SK-N-SH (cell line): ENCODE measurements around the gene NUDT7. TPM values are rescaled to one million over a fixed set of nuclear protein-coding genes. Genes with fewer than 3 reads are reported as not detected.

ENCODE experiments used
- CTCF ChIA-PET: fragments of 300-600, 350-600 bp; formaldehyde crosslinking; extraction: SDS; loops from one replicate; lab custom pipeline; 2021; lab: Yijun Ruan, JAX
- POLR2A ChIA-PET: fragments of 350-600 bp; sonication (Branson Sonifier 250); formaldehyde crosslinking; extraction: SDS; loops from one replicate; lab custom pipeline; 2020; ENCODE audit warnings: antibody characterized with exemption, inconsistent platforms; lab: Yijun Ruan, JAX
- DNase-seq: peaks from one replicate; pipeline ENCODE4 v3.0.0; 2012
- H2AFZ ChIP-seq: fragments of 200-600 bp; sonication (generic); 2 replicates; pipeline ENCODE4 v1.8.1; 2016; ENCODE audit warnings: antibody characterized with exemption, mild to moderate bottlenecking, low read depth
- H3F3A ChIP-seq: fragments of 200-600 bp; sonication (generic); replicated peaks from 2 replicates; pipeline ENCODE3; 2016; ENCODE audit warnings: antibody characterized with exemption, mild to moderate bottlenecking; ENCODE audit not compliant: insufficient read depth
- H3K27ac ChIP-seq, 2 experiments: fragments of 200-500 bp in 1 of 2; fragments of 200-600 bp in 1 of 2; sonication (Bioruptor generic) in 1 of 2; sonication (generic), shearing (Covaris generic) in 1 of 2; 2 replicates each; pipeline versions ENCODE4 v1.5.1 to v1.6.1; 2014 to 2016; ENCODE audit warnings: low read depth in 2 of 2, inconsistent platforms in 1 of 2, low read length in 1 of 2, mild to moderate bottlenecking in 1 of 2, mixed read lengths in 1 of 2
- H3K27me3 ChIP-seq: fragments of 200-600 bp; sonication (generic), shearing (Covaris generic); 2 replicates; pipeline ENCODE4 v1.6.1; 2016; ENCODE audit warnings: mixed run types; ENCODE audit not compliant: insufficient read depth
- H3K36me3 ChIP-seq, 2 experiments: fragments of 200-500 bp in 1 of 2; fragments of 200-600 bp in 1 of 2; sonication (Bioruptor generic) in 1 of 2; sonication (generic) in 1 of 2; replicated peaks in 1 of 2; 2 replicates each; pipeline versions ENCODE3 to v1.5.1; 2014 to 2016; ENCODE audit warnings: low read length in 1 of 2, mild to moderate bottlenecking in 1 of 2; ENCODE audit not compliant: insufficient read depth in 2 of 2, control insufficient read depth in 1 of 2
- H3K4me1 ChIP-seq, 2 experiments: fragments of 200-500 bp in 1 of 2; fragments of 200-600 bp in 1 of 2; sonication (Bioruptor generic) in 1 of 2; sonication (generic), shearing (Covaris generic) in 1 of 2; 2 replicates each; pipeline versions ENCODE4 v1.5.1 to v1.6.1; 2014 to 2016; ENCODE audit warnings: low read depth in 1 of 2, low read length in 1 of 2, mixed run types in 1 of 2; ENCODE audit not compliant: insufficient read depth in 2 of 2, control insufficient read depth in 1 of 2
- H3K4me2 ChIP-seq: fragments of 200-600 bp; sonication (generic), shearing (Covaris generic); 2 replicates; pipeline ENCODE4 v1.6.1; 2017; ENCODE audit warnings: mixed run types
- H3K4me3 ChIP-seq, 2 experiments: fragments of 200-500 bp in 1 of 2; fragments of 200-600 bp in 1 of 2; sonication (Bioruptor generic) in 1 of 2; sonication (generic), shearing (Covaris generic) in 1 of 2; 2 replicates each; pipeline versions ENCODE4 v1.5.1 to v1.8.1; 2014 to 2016; ENCODE audit warnings: low read depth in 2 of 2, inconsistent platforms in 1 of 2, low read length in 1 of 2, mild to moderate bottlenecking in 1 of 2, mixed read lengths in 1 of 2, moderate library complexity in 1 of 2
- H3K79me2 ChIP-seq: fragments of 200-600 bp; sonication (generic); 2 replicates; pipeline ENCODE4 v1.8.1; 2017; ENCODE audit warnings: mild to moderate bottlenecking; ENCODE audit not compliant: insufficient read depth
- H3K9ac ChIP-seq: fragments of 200-600 bp; sonication (generic); 2 replicates; pipeline ENCODE4 v1.6.1; 2017; ENCODE audit warnings: mixed run types
- H3K9me2 ChIP-seq: fragments of 200-600 bp; sonication (generic); 2 replicates; pipeline ENCODE4 v1.6.1; 2017; ENCODE audit warnings: mixed run types
- H3K9me3 ChIP-seq: fragments of 200-600 bp; sonication (generic); 2 replicates; pipeline ENCODE4 v1.6.1; 2017; ENCODE audit warnings: mixed run types, mild to moderate bottlenecking, moderate library complexity
- H4K20me1 ChIP-seq: fragments of 200-600 bp; sonication (generic); 2 replicates; pipeline ENCODE4 v1.6.1; 2017; ENCODE audit warnings: mild to moderate bottlenecking, mixed run types; ENCODE audit not compliant: insufficient read depth
- CHD2 ChIP-seq: fragments of 150-350 bp; IDR thresholded peaks from 2 replicates; pipeline ENCODE4 v1.6.1; 2018; ENCODE audit warnings: low read length; ENCODE audit not compliant: partially characterized antibody
- EP300 ChIP-seq, 2 experiments: IDR thresholded peaks; 2 replicates each; pipeline versions ENCODE4 v1.4.0 to v1.6.1; 2012; ENCODE audit warnings: borderline replicate concordance in 1 of 2, low read depth in 1 of 2, low read length in 1 of 2
- EZH2phosphoT487 ChIP-seq: fragments of 200-600 bp; sonication (generic); IDR thresholded peaks from 2 replicates; pipeline ENCODE4 v1.6.1; 2017; ENCODE audit warnings: low read depth, mixed run types, mild to moderate bottlenecking, antibody characterized with exemption, moderate library complexity, borderline replicate concordance
- GABPA ChIP-seq: IDR thresholded peaks from 2 replicates; pipeline ENCODE4 v1.4.0; 2012; ENCODE audit warnings: low read depth, mild to moderate bottlenecking
- GATA2 ChIP-seq: sonication (generic); formaldehyde crosslinking; IDR thresholded peaks from 2 replicates; pipeline ENCODE4 v1.5.0; 2020; ENCODE audit warnings: mild to moderate bottlenecking, missing genetic modification reagents
- IRF3 ChIP-seq: fragments of 150-350 bp; IDR thresholded peaks from 2 replicates; pipeline ENCODE4 v1.6.1; 2016; ENCODE audit warnings: mild to moderate bottlenecking, low read depth, low read length
- JUND ChIP-seq: IDR thresholded peaks from 2 replicates; pipeline ENCODE4 v1.4.0; 2012
- MAX ChIP-seq: IDR thresholded peaks from 2 replicates; pipeline ENCODE4 v1.4.0; 2012; ENCODE audit warnings: low read depth
- MXI1 ChIP-seq: IDR thresholded peaks from 2 replicates; pipeline ENCODE4 v1.6.1; 2012; ENCODE audit warnings: mild to moderate bottlenecking, low read depth, low read length, improper control_type of control experiment
- NFIC ChIP-seq: IDR thresholded peaks from 2 replicates; pipeline ENCODE4 v1.4.0; 2012; ENCODE audit warnings: borderline replicate concordance
- NRF1 ChIP-seq: IDR thresholded peaks from 2 replicates; pipeline ENCODE4 v1.6.1; 2012; ENCODE audit warnings: low read depth, mild to moderate bottlenecking, low read length
- PBX3 ChIP-seq: IDR thresholded peaks from 2 replicates; pipeline ENCODE4; 2012
- POLR2AphosphoS5 ChIP-seq: IDR thresholded peaks from 2 replicates; pipeline ENCODE4 v1.6.1; 2012; ENCODE audit warnings: low read depth, low read length
- RAD21 ChIP-seq: IDR thresholded peaks from 2 replicates; pipeline ENCODE4 v1.6.1; 2012; ENCODE audit warnings: mild to moderate bottlenecking, low read length
- RCOR1 ChIP-seq: fragments of 150-350 bp; IDR thresholded peaks from 2 replicates; pipeline ENCODE4 v1.6.1; 2017; ENCODE audit warnings: antibody characterized with exemption, low read length
- SIN3A ChIP-seq: IDR thresholded peaks from 2 replicates; pipeline ENCODE4 v1.6.1; 2012; ENCODE audit warnings: low read depth, mild to moderate bottlenecking, low read length, moderate library complexity, borderline replicate concordance
- SMC3 ChIP-seq: IDR thresholded peaks from 2 replicates; pipeline ENCODE4 v1.6.1; 2012; ENCODE audit warnings: low read depth, low read length, improper control_type of control experiment
- TAF1 ChIP-seq: IDR thresholded peaks from 2 replicates; pipeline ENCODE4 v1.6.1; 2012; ENCODE audit warnings: low read depth, mild to moderate bottlenecking, low read length, moderate library complexity, borderline replicate concordance
- TCF12 ChIP-seq: IDR thresholded peaks from 2 replicates; pipeline ENCODE4 v1.4.0; 2012
- TEAD4 ChIP-seq: IDR thresholded peaks from 2 replicates; pipeline ENCODE4 v1.4.0; 2012; ENCODE audit warnings: mild to moderate bottlenecking, borderline replicate concordance; ENCODE audit not compliant: insufficient read depth
- YY1 ChIP-seq: IDR thresholded peaks from 2 replicates; pipeline ENCODE4 v1.4.0; 2012; ENCODE audit warnings: low read depth, mild to moderate bottlenecking
- ZBTB33 ChIP-seq: IDR thresholded peaks from 2 replicates; pipeline ENCODE4 v1.4.0; 2012; ENCODE audit warnings: low read depth, borderline replicate concordance
- WGBS: methylation state at CpG from one replicate; pipeline ENCODE4 v1.1.6; 2017; ENCODE audit warnings: low lambda C conversion rate; 5-methylcytosine and 5-hydroxymethylcytosine counted together
- polyA plus RNA-seq, 3 experiments: library from polyadenylated mRNA; depleted of rRNA; stranded (reverse); fragments of >200 nt; gene quantifications; 2 replicates each; pipeline ENCODE4 v1.2.3, GENCODE V29; 2012

Gene NUDT7
- polyA plus RNA-seq, 1 of the 3 experiments (the other 2 are of a cell fraction), result 11.4 TPM

- peak; percentile 58 for DNase-seq
- WGBS, result 5% methylated on average over 5 of the region's 5 CpGs
- H3K4me1 ChIP-seq, result peaks cover 0 to 5% of the 10 kb centered on the region in 2 experiments; a peak in 1 of 4 replicates
- peaks cover 5% of the 10 kb centered on the region for H3F3A ChIP-seq
- no peaks in the 10 kb centered on the region for H3K36me3 ChIP-seq
- H3K79me2 ChIP-seq, result no peaks in the 10 kb centered on the region
- H4K20me1 ChIP-seq, result no peaks in the 10 kb centered on the region
- peak overlapping the region; percentile 83 for H3K9ac ChIP-seq
- no peaks in the 10 kb centered on the region for H3K9me2 ChIP-seq
- POLR2A ChIA-PET, result no interaction called here
- peak overlapping the region; percentile 94 for H3K4me2 ChIP-seq
- H2AFZ ChIP-seq, result peak overlapping the region; percentile 95
- CTCF ChIA-PET, result interaction anchor here (1.2 to 1.4 kb wide), 2 partner anchors 39 to 217 kb away, joined by 3 to 5 read pairs; no protein-coding TSS in a partner anchor
- H3K9me3 ChIP-seq, result no peaks in the 10 kb centered on the region
- TF ChIP-seq SMC3 (no peak), IRF3 (no peak), TAF1 (no peak), TCF12 (peak; percentile 86), EP300 (IDR thresholded peaks at IDR 0.05; ENCODE audit: borderline replicate concordance in 1 of 2, low read depth in 1 of 2, low read length in 1 of 2) (peak; percentile 41 to 59; a peak in 3 of 4 replicates), ZBTB33 (no peak), CHD2 (peak; percentile 70), GATA2 (peak; percentile 48), NRF1 (no peak), TEAD4 (no peak), NFIC (peak; percentile 61), MAX (no peak), RAD21 (0 out of 2 replicates have a peak, but pooled peaks have one; percentile 17), MXI1 (peak; percentile 57; the same call in 1 of the 2 replicates), JUND (peak; percentile 29; the same call in 1 of the 2 replicates), YY1 (no peak), SIN3A (no peak), RCOR1 (peak; percentile 76; the same call in 1 of the 2 replicates), EZH2phosphoT487 (no peak), POLR2AphosphoS5 (peak; percentile 13; the same call in 1 of the 2 replicates), GABPA (no peak), PBX3 (peak; percentile 69)
- TF ChIP-seq, all 33 proteins: peak for 11
- H3K27ac ChIP-seq, result peak overlapping the region; percentile 82 to 86
- H3K27me3 ChIP-seq, result no peaks in the 10 kb centered on the region
- H3K4me3 ChIP-seq, result peak overlapping the region; percentile 76 to 92
Observed at GRCh38 chr16:77723108-77723514, 797 bp downstream of the NUDT7 start.
